UCSD-AML1 (cell line): ENCODE measurements around the gene PLEKHH3.
"Not testable (repeated sequence)": the region's sequence is repeated elsewhere in the genome, so short reads cannot be mapped to it uniquely, and the experiment has no call there.

Source experiments
- DNase-seq: peaks from one replicate; lab custom pipeline; 2025; ENCODE audit not compliant: unreplicated experiment; lab: John Stamatoyannopoulos, UW

PLEKHH3 gene

GRCh38 chr17:42639525-42640113 is 37.2 kb downstream of the PLEKHH3 start:
- no peak for DNase-seq

- DNase-seq: no peak
These were observed 43.8 kb downstream of the PLEKHH3 start for GRCh38 chr17:42632949-42633444.

GRCh38 chr17:42629411-42630009 is 47.3 kb downstream of the PLEKHH3 start:
- no peak for DNase-seq

GRCh38 chr17:42627032-42627764 is 49.6 kb downstream of the PLEKHH3 start:
- not testable (repeated sequence) for DNase-seq

DNA sequence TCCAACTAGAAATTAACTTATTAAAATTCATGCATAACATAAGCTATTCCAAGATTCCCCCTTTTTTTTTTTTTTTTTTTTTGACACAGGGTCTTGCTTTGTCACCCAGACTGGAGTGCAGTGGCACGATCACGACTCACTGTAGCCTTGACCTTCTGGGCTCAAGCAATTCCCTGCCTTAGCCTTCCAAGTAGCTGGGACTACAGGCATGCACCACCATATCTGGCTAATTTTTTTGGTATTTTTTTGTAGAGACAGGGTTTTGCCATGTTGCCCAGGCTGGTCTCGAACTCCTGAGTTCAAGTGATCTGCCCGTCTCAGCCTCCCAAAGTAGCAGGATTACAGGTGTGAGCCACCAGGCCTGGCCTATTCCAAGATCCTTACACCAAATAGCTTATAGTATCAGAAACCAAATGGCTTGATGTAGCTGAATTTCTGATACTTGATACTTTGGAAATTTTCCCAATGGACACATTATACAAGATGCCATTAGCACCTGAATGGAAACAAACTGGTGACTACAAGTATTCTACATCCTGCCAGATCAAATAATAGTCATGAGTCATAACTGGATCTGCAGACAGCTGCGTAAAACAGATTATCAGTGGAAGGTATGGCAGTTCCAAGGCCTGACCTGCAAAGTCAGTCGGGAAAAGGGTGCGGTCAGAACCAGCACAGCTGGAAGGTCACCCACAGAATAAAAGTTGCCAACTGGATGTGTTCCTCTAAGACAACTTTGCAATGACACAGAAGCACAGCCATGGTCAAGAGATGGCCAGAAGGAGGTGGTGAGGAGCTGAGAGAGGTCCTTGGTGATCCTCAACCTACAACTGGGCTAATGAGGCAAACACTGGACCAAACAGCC is 52.8 kb downstream of the PLEKHH3 start:
- DNase-seq: no peak

DNA sequence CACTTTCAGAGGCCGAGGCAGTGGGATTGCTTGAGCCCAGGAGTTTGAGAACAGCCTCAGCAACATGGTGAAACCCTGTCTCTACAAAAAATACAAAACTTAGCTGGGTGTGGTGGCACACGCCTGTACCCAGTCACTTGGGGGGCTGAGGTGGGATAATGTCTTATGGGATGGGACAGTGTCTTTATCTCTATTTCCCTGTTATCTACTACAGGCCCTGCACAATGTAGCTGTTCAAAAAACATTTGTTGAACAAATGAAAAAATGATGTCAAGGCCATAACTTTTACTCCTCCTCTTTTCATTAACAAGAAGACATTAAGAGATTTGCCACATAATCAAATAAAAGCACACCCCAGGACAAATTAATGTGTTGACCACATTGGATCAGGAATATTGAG is 53.5 kb downstream of the PLEKHH3 start:
- no peak for DNase-seq

DNA sequence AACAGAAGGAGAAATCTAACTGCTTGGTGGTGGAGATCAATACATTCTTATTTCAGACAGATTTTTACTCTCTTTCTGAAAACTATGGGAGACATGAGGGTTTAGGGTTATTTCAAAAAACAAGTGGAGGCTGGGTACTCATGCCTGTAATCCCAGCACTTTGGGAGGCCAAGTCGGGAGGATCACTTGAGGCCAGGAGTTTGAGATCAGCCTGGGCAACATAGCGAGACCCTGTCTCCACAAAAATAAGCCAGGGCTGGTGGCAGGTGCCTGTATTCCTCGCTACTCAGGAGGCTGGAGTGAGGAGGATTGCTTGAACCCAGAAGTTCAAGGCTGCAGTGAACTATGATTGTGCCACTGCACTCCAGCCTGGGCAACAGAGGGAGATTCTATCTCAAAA is 54.8 kb downstream of the PLEKHH3 start:
- DNase-seq: not testable (repeated sequence)

- DNase-seq: peak; percentile 25
These were observed 58.2 kb downstream of the PLEKHH3 start for GRCh38 chr17:42618442-42619150.

DNA sequence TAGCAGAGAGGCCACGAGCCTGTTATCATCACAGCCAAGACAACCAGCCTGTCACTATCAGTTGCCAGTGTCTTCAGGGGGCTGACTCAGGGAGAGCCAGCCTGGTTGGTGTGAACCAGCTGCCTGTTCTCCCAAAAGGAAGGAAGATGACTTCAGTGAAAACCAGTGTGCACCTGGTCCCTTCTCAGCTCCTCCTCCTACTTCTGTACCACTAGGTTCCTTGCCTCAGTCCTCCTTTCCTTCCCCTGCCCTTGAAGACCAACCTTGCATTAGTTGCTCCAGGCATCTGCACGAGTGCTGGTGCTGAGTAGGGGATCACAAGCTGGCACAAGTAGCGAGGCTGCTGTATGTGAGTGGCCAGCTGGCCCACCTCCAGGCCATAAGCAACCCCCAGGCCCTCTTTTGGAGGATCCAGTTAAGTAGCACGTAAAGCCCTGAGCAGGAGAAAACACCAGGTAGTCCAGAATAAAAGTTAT is 58.8 kb downstream of the PLEKHH3 start:
- no peak for DNase-seq
